Thyroid gland (tissue), 4 donors: ENCODE results near the gene U2SURP.

Source experiments
- CTCF ChIP-seq, 6 experiments: fragments of 200-600 bp in 3 of 6; fragments of 450-650 bp in 3 of 6; sonication (generic) in 3 of 6; IDR thresholded peaks; one replicate each; pipeline ENCODE4 v1.5.1; 2016 to 2019; ENCODE audit warnings: antibody characterized with exemption in 6 of 6, mild to moderate bottlenecking in 2 of 6, inconsistent platforms in 1 of 6, moderate library complexity in 1 of 6
- POLR2A ChIP-seq, 2 donors: fragments of 450-650 bp; IDR thresholded peaks; one replicate each; pipeline ENCODE4 v1.6.1; 2017; ENCODE audit warnings: antibody characterized with exemption in 2 of 2, mild to moderate bottlenecking in 2 of 2, moderate library complexity in 1 of 2

DNA sequence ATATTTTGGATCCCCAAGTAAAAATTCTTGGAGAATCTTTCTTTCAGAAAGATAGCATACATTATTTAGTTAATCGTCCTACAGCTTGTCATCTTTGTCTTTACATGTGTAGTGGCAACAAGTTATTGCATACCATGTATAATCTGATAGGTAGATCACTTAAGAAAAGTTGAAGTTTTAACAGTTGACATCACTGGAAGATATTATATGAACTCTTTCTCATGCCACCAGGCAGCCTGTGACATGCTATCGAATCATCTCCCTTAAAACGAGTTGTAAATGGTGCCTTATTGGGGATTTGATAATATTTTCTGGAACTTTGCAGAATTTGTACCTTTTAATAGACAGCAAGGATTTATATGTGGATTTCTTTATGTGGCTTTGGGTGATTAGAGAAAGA is 8.7 kb downstream of the U2SURP start:
- TF ChIP-seq CTCF (IDR thresholded peaks at IDR 0.05) = no peak
- TF ChIP-seq POLR2A (IDR thresholded peaks at IDR 0.05) = no peak
